Mesenchymal stem cell (in vitro differentiated cells and primary cell): ENCODE data around the gene SF3B2.
"Not testable (repeated sequence)": the region's sequence is repeated elsewhere in the genome, so short reads cannot be mapped to it uniquely, and the experiment has no call there.

ENCODE experiments used
- DNase-seq: peaks from one replicate; pipeline ENCODE4 v3.0.0-alpha.2; 2013
- H2AFZ ChIP-seq: one replicate; pipeline ENCODE4 v1.6.1; 2013; ENCODE audit warnings: low read depth, mild to moderate bottlenecking, control low read depth, inconsistent platforms, low read length, moderate library complexity
- H2AK5ac ChIP-seq: 2 replicates; pipeline ENCODE4 v1.6.1; 2013; ENCODE audit warnings: low read length, moderate library complexity, mild to moderate bottlenecking, inconsistent platforms; ENCODE audit not compliant: severe bottlenecking
- H2BK120ac ChIP-seq: one replicate; pipeline ENCODE4 v1.6.1; 2013; ENCODE audit warnings: low read depth, mild to moderate bottlenecking, inconsistent platforms, low read length, moderate library complexity
- H2BK12ac ChIP-seq, 2 experiments: one replicate each; pipeline ENCODE4 v1.6.1; 2013; ENCODE audit warnings: inconsistent platforms in 2 of 2, low read length in 2 of 2, mild to moderate bottlenecking in 2 of 2, moderate library complexity in 2 of 2, control low read depth in 1 of 2
- H2BK15ac ChIP-seq: one replicate; pipeline ENCODE4 v1.6.1; 2013; ENCODE audit warnings: mild to moderate bottlenecking, low read depth, inconsistent platforms; ENCODE audit not compliant: poor library complexity, severe bottlenecking
- H2BK5ac ChIP-seq: 2 replicates; pipeline ENCODE4 v1.6.1; 2013; ENCODE audit warnings: low read depth, mild to moderate bottlenecking, low read length, control low read depth, inconsistent platforms; ENCODE audit not compliant: poor library complexity, severe bottlenecking
- H3K14ac ChIP-seq, 2 experiments: one replicate each; pipeline ENCODE4 v1.6.1; 2013; ENCODE audit warnings: inconsistent platforms in 2 of 2, low read length in 2 of 2, control low read depth in 1 of 2, mild to moderate bottlenecking in 1 of 2, moderate library complexity in 1 of 2
- H3K18ac ChIP-seq, 2 experiments: one replicate each; pipeline ENCODE4 v1.6.1; 2013; ENCODE audit warnings: inconsistent platforms in 2 of 2, low read length in 2 of 2, control low read depth in 1 of 2, low read depth in 1 of 2, mild to moderate bottlenecking in 1 of 2
- H3K23ac ChIP-seq, 2 experiments: one replicate each; pipeline ENCODE4 v1.6.1; 2013; ENCODE audit warnings: inconsistent platforms in 2 of 2, low read length in 2 of 2, mild to moderate bottlenecking in 2 of 2, moderate library complexity in 2 of 2, control low read depth in 1 of 2
- H3K27ac ChIP-seq: 2 replicates; pipeline ENCODE4 v1.5.1; 2013; ENCODE audit warnings: mild to moderate bottlenecking, moderate library complexity, low read length, control low read depth, inconsistent platforms; ENCODE audit not compliant: poor library complexity, severe bottlenecking
- H3K27me3 ChIP-seq, 2 experiments: 2 replicates each; pipeline versions ENCODE4 v1.6.1 to v1.7.0; 2013; ENCODE audit warnings: low read length in 2 of 2, mild to moderate bottlenecking in 2 of 2, moderate library complexity in 2 of 2, control low read depth in 1 of 2, inconsistent platforms in 1 of 2; ENCODE audit not compliant: control insufficient read depth in 1 of 2, insufficient read depth in 1 of 2
- H3K36me3 ChIP-seq, 2 experiments: 2 replicates each; pipeline versions ENCODE4 v1.6.1 to v1.7.0; 2013; ENCODE audit warnings: low read length in 2 of 2, control low read depth in 1 of 2, inconsistent platforms in 1 of 2, low read depth in 1 of 2, mild to moderate bottlenecking in 1 of 2; ENCODE audit not compliant: insufficient read depth in 2 of 2, control insufficient read depth in 1 of 2
- H3K4ac ChIP-seq, 2 experiments: one replicate each; pipeline ENCODE4 v1.6.1; 2013; ENCODE audit warnings: inconsistent platforms in 2 of 2, low read length in 2 of 2, mild to moderate bottlenecking in 2 of 2, moderate library complexity in 2 of 2, control low read depth in 1 of 2, low read depth in 1 of 2
- H3K4me1 ChIP-seq: 2 replicates; pipeline ENCODE4 v1.6.1; 2013; ENCODE audit warnings: low read depth, low read length, control low read depth; ENCODE audit not compliant: control insufficient read depth, insufficient read depth
- H3K4me2 ChIP-seq: 2 replicates; pipeline ENCODE4 v1.6.1; 2013; ENCODE audit warnings: low read length, mild to moderate bottlenecking, inconsistent platforms; ENCODE audit not compliant: poor library complexity, severe bottlenecking
- H3K4me3 ChIP-seq, 2 experiments: 2 replicates each; pipeline versions ENCODE4 v1.5.1 to v1.7.0; 2013; ENCODE audit warnings: low read length in 2 of 2, mild to moderate bottlenecking in 2 of 2, control low read depth in 1 of 2, low read depth in 1 of 2; ENCODE audit not compliant: insufficient read depth in 1 of 2
- H3K79me1 ChIP-seq: replicated peaks from 2 replicates; pipeline ENCODE4 v1.6.1; 2013; ENCODE audit warnings: mild to moderate bottlenecking, control low read depth, low read length, inconsistent platforms; ENCODE audit not compliant: poor library complexity, severe bottlenecking
- H3K9ac ChIP-seq: 2 replicates; pipeline ENCODE4 v1.7.0; 2013; ENCODE audit warnings: mild to moderate bottlenecking, low read length, moderate library complexity
- H3K9me3 ChIP-seq: 2 replicates; pipeline ENCODE4 v1.7.0; 2013; ENCODE audit warnings: mild to moderate bottlenecking, low read length; ENCODE audit not compliant: control insufficient read depth
- H4K8ac ChIP-seq: one replicate; pipeline ENCODE4 v1.6.1; 2013; ENCODE audit warnings: inconsistent platforms, mild to moderate bottlenecking, low read length, moderate library complexity
- H4K91ac ChIP-seq: one replicate; pipeline ENCODE4 v1.6.1; 2013; ENCODE audit warnings: mild to moderate bottlenecking, low read length, inconsistent platforms
- WGBS: methylation state at CpG from one replicate; pipeline ENCODE4 v1.1.7; 2013; ENCODE audit warnings: mixed read lengths; 5-methylcytosine and 5-hydroxymethylcytosine counted together

The SF3B2 gene

DNA sequence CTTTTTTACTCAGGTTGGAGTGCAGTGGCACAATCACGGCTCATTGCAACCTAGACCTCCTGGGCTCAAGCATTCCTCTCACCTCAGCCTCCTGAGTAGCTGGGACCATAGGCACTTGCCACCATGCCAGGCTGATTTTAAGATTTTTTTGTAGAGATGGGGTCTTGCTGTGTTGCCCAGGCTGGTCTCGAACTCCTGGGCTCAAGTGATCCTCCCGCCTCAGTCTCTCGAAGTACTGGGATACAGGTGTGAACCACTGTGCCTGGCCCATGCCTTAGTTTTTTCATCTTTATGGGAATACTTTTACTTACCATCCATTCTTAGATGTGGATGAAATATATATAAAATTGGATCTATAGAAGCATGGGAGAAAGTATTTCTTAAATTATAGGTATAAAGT lies 23.1 kb downstream of the SF3B2 start:
- Histone ChIP-seq H3K4ac (no peak overlapping the region), H3K23ac (no peak overlapping the region), H3K14ac (no peak overlapping the region), H2BK15ac (no peak overlapping the region), H3K27me3 (no peaks in the 10 kb centered on the region), H3K4me1 (peaks cover 3% of the 10 kb centered on the region), H3K4me3 (no peak overlapping the region), H3K4me2 (no peak overlapping the region), H2BK5ac (no peak overlapping the region), H4K91ac (no peak overlapping the region), H2AK5ac (no peak overlapping the region), H3K18ac (no peak overlapping the region), H4K8ac (no peak overlapping the region), H3K36me3 (peaks cover 24% of the 10 kb centered on the region in 2 experiments), H3K79me1 (peaks cover 10% of the 10 kb centered on the region), H3K9me3 (no peaks in the 10 kb centered on the region), H2BK12ac (no peak overlapping the region), H2BK120ac (no peak overlapping the region), H2AFZ (no peak overlapping the region), H3K27ac (no peak overlapping the region), H3K9ac (no peak overlapping the region)
- WGBS, result 100% methylated on average over 2 of the region's 4 CpGs
- DNase-seq, result no peak

DNA sequence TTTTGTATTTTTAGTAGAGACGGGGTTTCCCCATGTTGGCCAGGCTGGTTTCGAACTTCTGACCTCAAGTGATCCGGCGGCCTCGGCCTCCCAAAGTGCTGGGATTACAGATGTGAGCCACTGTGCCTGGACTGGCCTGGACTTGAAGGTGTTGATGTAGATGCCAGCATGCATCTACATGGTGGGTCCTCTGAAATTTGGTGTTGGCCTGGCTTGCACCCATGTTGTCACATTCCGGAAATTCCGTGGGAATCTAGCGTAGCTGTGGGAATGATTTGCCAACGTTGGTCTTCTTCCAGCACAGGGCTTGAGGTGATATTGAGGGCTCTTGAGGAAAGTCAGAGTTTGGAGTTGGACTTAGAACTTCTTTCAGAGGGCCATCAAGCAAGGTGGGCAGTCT lies 24.4 kb downstream of the SF3B2 start:
- no peak overlapping the region for H3K4me3 ChIP-seq
- no peaks in the 10 kb centered on the region for H3K27me3 ChIP-seq

DNA sequence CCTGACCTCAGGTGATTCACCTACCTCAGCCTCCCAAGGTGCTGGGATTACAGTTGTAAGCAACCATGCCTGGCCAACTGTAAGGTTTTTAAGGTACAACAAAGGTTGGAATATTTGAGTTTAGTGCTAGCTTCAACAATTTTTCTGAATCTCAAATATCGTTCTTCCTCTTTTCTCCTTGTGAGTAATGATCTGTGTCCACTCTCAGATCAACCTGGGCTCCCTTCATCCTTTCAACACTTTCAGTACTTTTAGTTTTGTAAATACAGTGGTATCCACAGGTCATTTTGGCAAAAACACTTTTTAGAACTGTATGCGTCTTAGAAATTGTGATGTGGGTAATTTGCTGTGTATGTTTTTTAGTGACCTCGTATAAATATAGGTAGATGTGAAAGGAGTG lies 25.8 kb downstream of the SF3B2 start:
- Histone ChIP-seq H3K27ac (no peak overlapping the region), H3K4me1 (peaks cover 12% of the 10 kb centered on the region), H3K14ac (no peak overlapping the region), H2BK120ac (no peak overlapping the region), H2BK12ac (no peak overlapping the region), H3K9ac (no peak overlapping the region), H3K36me3 (peaks cover 18% of the 10 kb centered on the region in 2 experiments), H4K91ac (no peak overlapping the region), H2BK5ac (no peak overlapping the region), H3K4ac (no peak overlapping the region), H3K27me3 (no peaks in the 10 kb centered on the region), H3K79me1 (peaks cover 18% of the 10 kb centered on the region), H2BK15ac (no peak overlapping the region), H3K23ac (no peak overlapping the region), H2AFZ (no peak overlapping the region), H2AK5ac (no peak overlapping the region), H4K8ac (no peak overlapping the region), H3K4me3 (no peak overlapping the region), H3K4me2 (no peak overlapping the region), H3K9me3 (no peaks in the 10 kb centered on the region), H3K18ac (no peak overlapping the region)
- no peak for DNase-seq
- WGBS, result 100% methylated on average over 2 of the region's 3 CpGs

More for the DNA sequence above, 24.4 kb downstream of the SF3B2 start:
- no peak overlapping the region for H3K4me2 ChIP-seq
- WGBS, result 94% methylated on average over 9 of the region's 9 CpGs
- no peak overlapping the region for H3K14ac ChIP-seq
- no peak overlapping the region for H2BK120ac ChIP-seq
- H2AFZ ChIP-seq, result no peak overlapping the region
- peaks cover 22 to 24% of the 10 kb centered on the region in 2 experiments for H3K36me3 ChIP-seq
- H2BK12ac ChIP-seq, result no peak overlapping the region
- H3K23ac ChIP-seq, result no peak overlapping the region
- H4K8ac ChIP-seq, result no peak overlapping the region
- DNase-seq, result no peak
- H3K9me3 ChIP-seq, result no peaks in the 10 kb centered on the region
- H2BK5ac ChIP-seq, result no peak overlapping the region
- no peak overlapping the region for H3K9ac ChIP-seq
- no peak overlapping the region for H2AK5ac ChIP-seq
- no peak overlapping the region for H2BK15ac ChIP-seq
- no peak overlapping the region for H4K91ac ChIP-seq
- peaks cover 17% of the 10 kb centered on the region for H3K79me1 ChIP-seq
- H3K4ac ChIP-seq, result no peak overlapping the region
- no peak overlapping the region for H3K27ac ChIP-seq
- peaks cover 11% of the 10 kb centered on the region for H3K4me1 ChIP-seq
- H3K18ac ChIP-seq, result peak overlapping the region in 1 of 2 experiments; percentile 16

DNA sequence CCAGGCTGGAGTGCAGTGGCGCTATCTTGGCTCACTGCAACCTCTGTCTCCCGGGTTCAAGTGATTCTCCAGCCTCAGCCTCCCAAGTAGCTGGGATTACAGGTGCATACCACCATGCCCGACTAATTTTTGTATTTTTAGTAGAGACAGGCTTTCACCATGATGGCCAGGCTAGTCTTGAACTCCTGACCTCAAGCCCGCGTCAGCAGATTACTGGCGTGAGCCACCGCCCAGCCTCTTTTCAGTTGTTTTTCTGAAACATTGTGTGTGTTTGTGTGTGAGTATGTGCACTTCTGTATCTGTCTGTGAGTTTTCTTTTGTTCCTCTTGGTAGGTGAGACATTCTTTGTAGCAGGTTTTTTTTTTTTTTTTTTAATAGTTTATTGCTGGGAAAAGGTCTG lies 26.8 kb downstream of the SF3B2 start:
- not testable (repeated sequence) for H3K23ac ChIP-seq, H3K27ac ChIP-seq
- WGBS, result 83% methylated on average over 7 of the region's 7 CpGs

More for the DNA sequence above, 26.8 kb downstream of the SF3B2 start:
- not testable (repeated sequence) for H3K18ac ChIP-seq, H3K4ac ChIP-seq, H3K9me3 ChIP-seq, H2BK120ac ChIP-seq, H2AFZ ChIP-seq, H3K4me2 ChIP-seq, H4K8ac ChIP-seq, H4K91ac ChIP-seq, H3K4me3 ChIP-seq, H2BK5ac ChIP-seq, H3K9ac ChIP-seq, H3K14ac ChIP-seq, H3K27me3 ChIP-seq, H2BK15ac ChIP-seq, H2AK5ac ChIP-seq, H2BK12ac ChIP-seq
- peaks cover 12% of the 10 kb centered on the region for H3K4me1 ChIP-seq
- peak; percentile 40 for DNase-seq
- H3K79me1 ChIP-seq, result peaks cover 19% of the 10 kb centered on the region
- H3K36me3 ChIP-seq, result peaks cover 11 to 17% of the 10 kb centered on the region in 2 experiments
